Gastrocnemius medialis (tissue), 4 donors: ENCODE measurements around the gene JMJD1C.

Experiments used
- CTCF ChIP-seq, 5 experiments: fragments of 450-650 bp in 3 of 5; fragments of 200-600 bp in 2 of 5; sonication (generic) in 2 of 5; IDR thresholded peaks in 4 of 5; conservative IDR thresholded peaks in 1 of 5; 1 replicate in 4 of 5; 2 replicates in 1 of 5; pipeline ENCODE4 v1.5.1; 2016 to 2019; ENCODE audit warnings: antibody characterized with exemption in 5 of 5, mild to moderate bottlenecking in 3 of 5, moderate library complexity in 3 of 5
- POLR2A ChIP-seq, 2 donors: fragments of 450-650 bp; IDR thresholded peaks; one replicate each; pipeline ENCODE4 v1.6.1; 2017; ENCODE audit warnings: antibody characterized with exemption in 2 of 2, mild to moderate bottlenecking in 2 of 2, moderate library complexity in 2 of 2

- TF ChIP-seq CTCF (IDR thresholded peaks at IDR 0.05 in 4 of 5, conservative IDR thresholded peaks at IDR 0.05 in 1 of 5) (no peak), POLR2A (IDR thresholded peaks at IDR 0.05) (no peak)
Observed at GRCh38 chr10:63120554-63120953, 345.2 kb downstream of the JMJD1C start.
